GM18909 (cell line): ENCODE measurements around the gene CA9.

Source experiments
- ATAC-seq: cut with Tn5 transposase; IDR thresholded peaks from one replicate; pipeline ENCODE4 v1.9.1; 2021; ENCODE audit warnings: mild to moderate bottlenecking; ENCODE audit not compliant: unreplicated experiment, poor library complexity

The CA9 gene

GRCh38 chr9:35669331-35670145, 4.2 kb upstream of the CA9 start:
- no peak for ATAC-seq

DNA sequence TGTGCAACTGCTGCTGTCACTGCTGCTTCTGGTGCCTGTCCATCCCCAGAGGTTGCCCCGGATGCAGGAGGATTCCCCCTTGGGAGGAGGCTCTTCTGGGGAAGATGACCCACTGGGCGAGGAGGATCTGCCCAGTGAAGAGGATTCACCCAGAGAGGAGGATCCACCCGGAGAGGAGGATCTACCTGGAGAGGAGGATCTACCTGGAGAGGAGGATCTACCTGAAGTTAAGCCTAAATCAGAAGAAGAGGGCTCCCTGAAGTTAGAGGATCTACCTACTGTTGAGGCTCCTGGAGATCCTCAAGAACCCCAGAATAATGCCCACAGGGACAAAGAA, 265 bp downstream of the CA9 start:
- ATAC-seq = no peak

- no peak for ATAC-seq
Observed at GRCh38 chr9:35675204-35675603, 1.5 kb downstream of the CA9 start.

DNA sequence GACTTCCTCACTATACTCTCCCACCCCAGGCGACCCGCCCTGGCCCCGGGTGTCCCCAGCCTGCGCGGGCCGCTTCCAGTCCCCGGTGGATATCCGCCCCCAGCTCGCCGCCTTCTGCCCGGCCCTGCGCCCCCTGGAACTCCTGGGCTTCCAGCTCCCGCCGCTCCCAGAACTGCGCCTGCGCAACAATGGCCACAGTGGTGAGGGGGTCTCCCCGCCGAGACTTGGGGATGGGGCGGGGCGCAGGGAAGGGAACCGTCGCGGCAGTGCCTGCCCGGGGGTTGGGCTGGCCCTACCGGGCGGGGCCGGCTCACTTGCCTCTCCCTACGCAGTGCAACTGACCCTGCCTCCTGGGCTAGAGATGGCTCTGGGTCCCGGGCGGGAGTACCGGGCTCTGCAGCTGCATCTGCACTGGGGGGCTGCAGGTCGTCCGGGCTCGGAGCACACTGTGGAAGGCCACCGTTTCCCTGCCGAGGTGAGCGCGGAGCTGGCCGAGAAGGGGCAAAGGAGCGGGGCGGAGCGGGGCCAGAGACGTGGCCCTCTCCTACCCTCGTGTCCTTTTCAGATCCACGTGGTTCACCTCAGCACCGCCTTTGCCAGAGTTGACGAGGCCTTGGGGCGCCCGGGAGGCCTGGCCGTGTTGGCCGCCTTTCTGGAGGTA, 2.1 kb downstream of the CA9 start:
- ATAC-seq = no peak

- no peak for ATAC-seq
Observed at GRCh38 chr9:35679091-35679490, 5.4 kb downstream of the CA9 start.

- ATAC-seq = no peak
Observed at GRCh38 chr9:35679766-35680330, 6.1 kb downstream of the CA9 start.

DNA sequence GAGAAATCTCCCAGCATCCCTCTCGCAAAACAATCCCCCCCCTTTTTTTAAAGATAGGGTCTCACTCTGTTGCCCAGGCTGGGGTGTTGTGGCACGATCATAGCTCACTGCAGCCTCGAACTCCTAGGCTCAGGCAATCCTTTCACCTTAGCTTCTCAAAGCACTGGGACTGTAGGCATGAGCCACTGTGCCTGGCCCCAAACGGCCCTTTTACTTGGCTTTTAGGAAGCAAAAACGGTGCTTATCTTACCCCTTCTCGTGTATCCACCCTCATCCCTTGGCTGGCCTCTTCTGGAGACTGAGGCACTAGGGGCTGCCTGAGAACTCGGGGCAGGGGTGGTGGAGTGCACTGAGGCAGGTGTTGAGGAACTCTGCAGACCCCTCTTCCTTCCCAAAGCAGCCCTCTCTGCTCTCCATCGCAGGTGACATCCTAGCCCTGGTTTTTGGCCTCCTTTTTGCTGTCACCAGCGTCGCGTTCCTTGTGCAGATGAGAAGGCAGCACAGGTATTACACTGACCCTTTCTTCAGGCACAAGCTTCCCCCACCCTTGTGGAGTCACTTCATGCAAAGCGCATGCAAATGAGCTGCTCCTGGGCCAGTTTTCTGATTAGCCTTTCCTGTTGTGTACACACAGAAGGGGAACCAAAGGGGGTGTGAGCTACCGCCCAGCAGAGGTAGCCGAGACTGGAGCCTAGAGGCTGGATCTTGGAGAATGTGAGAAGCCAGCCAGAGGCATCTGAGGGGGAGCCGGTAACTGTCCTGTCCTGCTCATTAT, 6.8 kb downstream of the CA9 start:
- peak; percentile 62 for ATAC-seq

GRCh38 chr9:35681341-35682002, 7.7 kb downstream of the CA9 start:
- no peak for ATAC-seq

- no peak for ATAC-seq
Observed at GRCh38 chr9:35682051-35682450, 8.3 kb downstream of the CA9 start.

DNA sequence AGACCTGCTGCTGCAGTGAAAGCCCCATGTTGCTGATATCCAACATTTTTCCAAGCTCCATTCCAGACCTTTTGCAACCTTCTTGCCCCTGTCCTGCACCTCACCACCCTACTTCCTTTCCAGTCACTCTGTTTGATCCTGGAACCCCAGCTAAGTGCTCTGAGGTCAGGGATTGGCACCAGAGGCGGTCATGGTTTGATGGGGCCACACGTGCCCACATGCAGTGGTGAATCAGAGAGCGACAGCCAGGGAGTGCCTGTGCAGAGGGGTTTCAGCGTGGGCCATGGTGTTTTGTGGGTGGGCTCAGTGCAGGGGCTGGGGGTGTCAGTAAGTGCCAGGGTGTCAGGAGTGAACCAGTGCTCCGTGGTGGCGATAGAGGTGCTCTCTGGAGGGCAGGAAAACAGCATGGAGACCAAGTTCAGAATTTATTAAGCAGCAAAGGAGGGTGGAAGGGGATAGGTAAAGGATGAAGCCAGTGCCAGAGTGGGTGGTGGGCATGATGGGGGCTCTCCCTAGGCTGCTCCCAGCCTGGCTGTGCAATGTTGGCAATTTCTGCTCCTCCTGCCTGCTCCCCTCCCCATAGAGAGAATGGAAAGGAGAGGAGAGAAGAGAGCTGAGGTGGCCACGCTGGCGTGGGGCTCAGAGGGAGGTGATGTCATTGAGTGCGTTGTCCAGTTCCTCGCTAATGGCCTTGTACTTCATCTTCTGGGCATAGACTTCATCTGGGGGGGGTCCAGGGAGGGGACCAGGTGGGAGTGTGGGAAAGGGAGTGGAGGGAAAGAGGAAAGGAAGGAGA, 9.0 kb downstream of the CA9 start:
- no peak for ATAC-seq

- no peak for ATAC-seq
Observed at GRCh38 chr9:35683323-35683722, 9.6 kb downstream of the CA9 start.

DNA sequence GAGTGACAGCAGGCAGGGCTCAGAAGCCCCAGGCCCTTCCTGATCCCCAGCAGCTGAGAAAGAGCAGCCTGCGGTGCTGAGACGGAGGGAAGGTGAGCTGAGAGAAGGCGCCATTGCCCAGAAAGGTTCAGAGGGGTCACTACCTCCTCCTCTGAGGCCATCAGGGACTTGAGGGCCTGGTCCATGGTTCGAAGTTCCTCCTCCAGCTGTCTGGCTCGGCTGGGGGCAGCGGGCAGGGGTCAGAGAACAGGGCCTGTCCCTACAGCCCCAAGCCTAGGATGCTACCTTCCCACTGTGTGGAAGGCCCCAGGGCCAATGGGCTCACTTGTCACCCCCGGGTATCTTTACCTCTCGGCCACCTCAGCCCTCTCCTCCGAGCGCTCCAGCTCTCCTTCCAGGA, 11.2 kb downstream of the CA9 start:
- ATAC-seq = no peak

DNA sequence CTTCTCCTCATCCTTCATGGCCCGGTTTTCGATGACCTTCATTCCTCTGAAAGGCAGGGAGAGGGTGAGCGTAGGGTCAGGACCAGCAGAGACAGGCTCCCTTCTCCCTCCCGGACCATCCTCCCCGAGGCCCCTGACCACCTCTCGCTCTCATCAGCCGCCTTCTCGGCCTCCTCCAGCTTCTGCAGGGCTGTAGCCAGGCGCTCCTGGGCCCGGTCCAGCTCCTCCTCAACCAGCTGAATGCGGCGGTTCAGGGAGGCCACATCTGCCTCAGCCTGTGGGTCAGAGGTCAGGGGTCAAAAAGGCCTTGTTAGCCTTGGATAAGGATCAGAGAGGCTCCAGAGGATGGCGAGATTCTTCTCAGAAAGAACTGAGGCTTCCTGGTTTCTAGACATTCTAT, 11.8 kb downstream of the CA9 start:
- no peak for ATAC-seq

DNA sequence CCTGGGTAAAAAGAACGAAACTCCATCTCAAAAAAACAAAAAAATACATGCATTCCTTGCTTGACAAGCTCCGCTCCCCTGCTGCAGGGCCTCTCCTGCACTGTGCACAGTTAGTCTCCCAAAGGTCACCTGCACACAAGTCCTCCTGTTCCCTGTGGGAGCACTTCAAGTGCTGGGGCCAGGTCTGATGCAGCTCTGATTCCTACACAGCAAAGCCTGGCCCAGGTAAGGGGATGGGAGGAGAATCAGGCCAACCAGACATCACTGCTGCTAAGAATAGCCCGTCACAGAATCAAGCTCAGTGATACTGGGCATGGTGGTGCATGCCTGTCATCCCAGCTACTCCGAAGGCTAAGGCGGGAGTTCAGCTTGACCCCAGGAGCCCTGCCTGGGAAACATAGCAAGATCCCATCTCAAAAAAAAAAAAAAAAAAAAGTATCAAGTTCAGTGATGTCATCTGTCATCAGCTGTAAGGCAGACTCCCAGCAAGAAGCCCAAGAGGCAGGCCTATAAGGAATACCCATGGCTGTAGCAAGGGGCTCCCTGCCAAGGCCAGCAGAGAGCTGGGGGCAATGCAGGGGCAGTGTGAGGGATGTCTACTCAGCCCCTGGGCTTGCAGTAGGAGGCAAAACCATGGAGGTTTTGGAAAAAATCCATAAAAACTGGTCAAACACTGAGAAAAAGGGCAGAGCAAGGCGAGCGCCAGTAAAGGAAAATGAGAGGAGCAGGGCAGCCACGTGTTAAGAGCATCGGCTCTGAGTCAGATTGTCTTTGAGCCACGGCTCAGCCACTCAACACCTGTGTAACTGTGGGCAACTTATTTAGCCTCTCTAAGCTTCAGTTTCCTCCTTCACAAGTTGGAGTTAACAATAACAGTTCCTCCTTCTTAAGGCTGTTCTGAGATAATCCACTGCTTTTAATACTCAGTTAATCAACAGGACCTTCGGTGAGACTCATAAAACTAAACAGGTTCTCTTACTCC, 12.8 kb downstream of the CA9 start:
- ATAC-seq = no peak

DNA sequence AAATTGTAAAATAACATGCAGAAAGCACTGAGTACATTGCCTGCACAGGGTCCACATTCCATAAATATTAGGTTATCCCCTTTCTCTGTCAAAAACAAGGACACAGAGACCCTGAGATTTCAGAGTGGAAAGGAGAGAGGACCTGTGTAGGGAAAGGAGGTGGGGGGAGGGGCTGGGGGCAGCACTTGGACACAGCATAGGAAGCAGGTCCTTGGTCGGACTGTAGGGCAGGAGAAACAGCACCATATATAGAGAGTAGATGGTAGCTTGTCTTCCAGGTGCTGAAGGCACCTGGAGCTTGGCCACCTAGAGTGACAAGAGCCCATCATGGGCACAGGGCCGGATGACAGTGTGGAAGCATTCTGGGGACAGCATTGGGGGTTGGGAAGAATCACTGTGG, 13.6 kb downstream of the CA9 start:
- ATAC-seq = no peak

DNA sequence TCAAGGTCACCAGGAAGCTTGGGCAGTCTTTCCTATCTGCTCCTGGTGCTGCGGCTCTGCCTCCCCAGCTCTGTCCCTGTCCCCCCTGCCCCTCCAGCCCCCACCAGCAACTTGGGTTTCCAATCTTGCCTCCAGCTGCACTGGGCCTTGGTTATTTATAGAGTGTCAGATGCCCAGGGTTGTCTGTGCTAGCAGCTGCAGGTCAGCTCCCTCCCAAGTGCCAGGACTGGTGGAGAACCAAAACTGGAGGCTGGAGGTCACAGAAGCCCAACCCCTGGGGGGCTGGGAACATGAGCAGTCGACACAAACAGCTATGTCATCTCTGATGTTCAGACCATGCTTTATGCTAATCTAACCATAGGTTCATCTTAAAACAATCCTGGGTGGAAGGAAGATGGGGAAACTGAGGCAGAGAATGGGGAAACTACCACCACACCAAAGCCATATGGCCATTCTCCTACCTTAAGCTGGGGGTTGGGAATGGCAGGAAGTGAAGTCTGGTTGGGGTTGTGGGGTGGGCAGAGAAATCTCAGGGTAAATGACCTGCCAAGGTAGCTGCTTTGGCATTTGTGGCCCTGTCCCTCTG, 14.3 kb downstream of the CA9 start:
- ATAC-seq = no peak

DNA sequence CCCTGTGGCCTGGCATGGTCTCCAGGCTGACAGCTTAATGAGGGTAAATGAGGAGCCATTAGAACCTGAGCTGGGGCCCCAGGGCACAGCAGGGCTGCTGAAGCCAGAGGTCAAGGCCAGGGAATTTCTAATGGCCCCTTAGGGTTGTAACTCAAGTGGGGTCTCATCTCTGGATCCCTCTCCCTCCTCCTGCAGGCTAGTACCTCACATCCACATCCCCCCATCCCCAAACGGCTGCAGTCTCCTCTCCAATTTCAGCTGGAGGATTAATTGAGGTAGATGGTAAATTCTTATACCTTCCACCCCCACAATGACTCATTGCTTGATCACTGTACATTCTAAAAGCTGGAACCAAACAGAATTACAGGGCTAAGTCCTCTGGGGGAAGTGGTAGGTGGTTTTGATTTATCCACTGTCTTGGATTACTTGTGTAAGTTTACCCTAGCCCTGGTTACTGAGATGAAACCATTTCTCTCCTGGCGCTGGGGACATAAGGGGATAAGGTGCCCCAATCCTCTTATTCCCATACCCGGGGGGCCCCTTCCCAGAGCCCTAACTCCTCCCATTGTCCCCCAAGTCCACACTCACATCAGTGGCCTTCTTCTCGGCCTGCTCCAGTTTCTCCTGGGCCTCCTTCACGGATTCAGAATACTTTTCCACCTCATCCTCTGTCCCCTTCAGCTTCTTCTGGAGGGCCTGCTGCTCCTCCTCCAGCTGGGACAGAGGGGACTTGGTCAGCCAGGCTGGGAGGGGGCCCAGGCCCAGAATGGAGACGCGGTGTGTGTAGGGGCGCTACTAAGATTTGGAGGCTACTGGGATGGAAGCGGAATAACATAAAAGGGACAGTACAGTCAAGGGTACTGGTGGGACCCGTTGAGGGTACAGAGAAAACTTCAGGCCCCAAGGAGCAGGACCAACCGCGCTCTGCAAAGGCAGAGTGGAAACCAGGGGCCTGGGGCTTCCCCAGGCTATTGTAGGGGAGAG, 15.1 kb downstream of the CA9 start:
- ATAC-seq = no peak
